ENCODE results near the gene BTRC. TPM values are rescaled to one million over a fixed set of nuclear protein-coding genes. Genes with fewer than 3 reads are reported as not detected.

BTRC gene
- total RNA-seq, 1 donor from 2014 or later = 19.4 TPM

- CTCF ChIA-PET = no interaction called here
- Mint-ChIP-seq H3K4me1 (no peaks in the 10 kb centered on the region), H3K4me3 (no peak overlapping the region), H3K27me3 (no peaks in the 10 kb centered on the region), H3K36me3 (ENCODE audit: low read depth) (peaks cover 8% of the 10 kb centered on the region), H3K9me3 (no peaks in the 10 kb centered on the region), H3K27ac (no peak overlapping the region)
- TF ChIP-seq CTCF (IDR thresholded peaks at IDR 0.05) = no peak
- DNase-seq (no peak), ATAC-seq (ENCODE audit: low read depth) (no peak)
- intact Hi-C loops (cut with micrococcal nuclease) = no loop called here
- POLR2A ChIA-PET = no interaction called here
Measured at GRCh38 chr10:101513733-101514132, 159.8 kb downstream of the BTRC start.

GRCh38 chr10:101525848-101526247, 171.9 kb downstream of the BTRC start:
- CTCF ChIA-PET = no interaction called here
- DNase-seq (no peak), ATAC-seq (ENCODE audit: low read depth) (no peak)
- Mint-ChIP-seq H3K27ac (no peak overlapping the region), H3K27me3 (no peaks in the 10 kb centered on the region), H3K4me3 (no peak overlapping the region), H3K36me3 (ENCODE audit: low read depth) (peaks cover 28% of the 10 kb centered on the region), H3K4me1 (peaks cover 5% of the 10 kb centered on the region), H3K9me3 (no peaks in the 10 kb centered on the region)
- POLR2A ChIA-PET = no interaction called here
- TF ChIP-seq CTCF (IDR thresholded peaks at IDR 0.05) = no peak
- intact Hi-C loops (cut with micrococcal nuclease) = no loop called here

GRCh38 chr10:101529207-101529606, 175.2 kb downstream of the BTRC start:
- no peak overlapping the region for H3K4me3 Mint-ChIP-seq
- no peaks in the 10 kb centered on the region for H3K9me3 Mint-ChIP-seq
- H3K36me3 Mint-ChIP-seq (ENCODE audit: low read depth) = peaks cover 43% of the 10 kb centered on the region
- POLR2A ChIA-PET = no interaction called here
- H3K27me3 Mint-ChIP-seq = no peaks in the 10 kb centered on the region
- TF ChIP-seq CTCF (IDR thresholded peaks at IDR 0.05) = no peak
- H3K4me1 Mint-ChIP-seq = peaks cover 5% of the 10 kb centered on the region
- CTCF ChIA-PET = no interaction called here
- DNase-seq = no peak
- no peak overlapping the region for H3K27ac Mint-ChIP-seq
- intact Hi-C loops (cut with micrococcal nuclease) = no loop called here
- no peak for ATAC-seq (ENCODE audit: low read depth)

- peaks cover 49% of the 10 kb centered on the region for H3K36me3 Mint-ChIP-seq (ENCODE audit: low read depth)
- no peak overlapping the region for H3K4me3 Mint-ChIP-seq
- no peak for ATAC-seq (ENCODE audit: low read depth)
- no peaks in the 10 kb centered on the region for H3K27me3 Mint-ChIP-seq
- no peak overlapping the region for H3K27ac Mint-ChIP-seq
- no peaks in the 10 kb centered on the region for H3K9me3 Mint-ChIP-seq
- DNase-seq = no peak
- ChIA-PET CTCF (no interaction called here), POLR2A (no interaction called here)
- intact Hi-C loops (cut with micrococcal nuclease) = no loop called here
- peaks cover 5% of the 10 kb centered on the region for H3K4me1 Mint-ChIP-seq
- no peak for TF ChIP-seq CTCF (IDR thresholded peaks at IDR 0.05)
Measured at GRCh38 chr10:101529725-101530553, 176.0 kb downstream of the BTRC start.

- POLR2A ChIA-PET = no interaction called here
- H3K27ac Mint-ChIP-seq = no peak overlapping the region
Measured at GRCh38 chr10:101535949-101536348, 182.0 kb downstream of the BTRC start.

More at GRCh38 chr10:101535949-101536348, 182.0 kb downstream of the BTRC start:
- no peak overlapping the region for H3K4me3 Mint-ChIP-seq
- TF ChIP-seq CTCF (IDR thresholded peaks at IDR 0.05) = no peak
- intact Hi-C loops (cut with micrococcal nuclease) = loop anchor here (1.0 to 2.0 kb wide), 3 partner anchors 34 to 537 kb away; no protein-coding TSS in a partner anchor
- no peak for DNase-seq
- no peak for ATAC-seq (ENCODE audit: low read depth)
- H3K36me3 Mint-ChIP-seq (ENCODE audit: low read depth) = peaks cover 64% of the 10 kb centered on the region
- no peaks in the 10 kb centered on the region for H3K4me1 Mint-ChIP-seq
- no peaks in the 10 kb centered on the region for H3K27me3 Mint-ChIP-seq
- CTCF ChIA-PET = interaction anchor here (0.9 to 2.8 kb wide), 4 partner anchors 11 to 58 kb away, joined by 3 to 9 read pairs (median 3); no protein-coding TSS in a partner anchor
- no peaks in the 10 kb centered on the region for H3K9me3 Mint-ChIP-seq

Data from activated B cell treated with CpG ODN at 0.5 μM for 24 hours (primary cell).